H9 (cell line): ENCODE results near the gene ANKRD17. TPM values are rescaled to one million over a fixed set of nuclear protein-coding genes. Genes with fewer than 3 reads are reported as not detected.

ENCODE experiments used
- DNase-seq: peaks from one replicate; pipeline ENCODE4 v3.0.0-alpha.2; 2017
- H2AFZ ChIP-seq: one replicate; pipeline ENCODE4 v1.6.1; 2013; ENCODE audit warnings: mild to moderate bottlenecking, low read length, control low read depth, moderate library complexity
- H2AK5ac ChIP-seq: 2 replicates; pipeline ENCODE4 v1.6.1; 2013; ENCODE audit warnings: low read length, control low read depth, mixed read lengths; ENCODE audit not compliant: insufficient read length
- H2BK120ac ChIP-seq: one replicate; pipeline ENCODE4 v1.6.1; 2013; ENCODE audit warnings: low read depth, mild to moderate bottlenecking, low read length, control low read depth, inconsistent platforms; ENCODE audit not compliant: poor library complexity, severe bottlenecking
- H2BK12ac ChIP-seq: 2 replicates; pipeline ENCODE4 v1.6.1; 2013; ENCODE audit warnings: low read length, control low read depth, mixed read lengths, low read depth; ENCODE audit not compliant: insufficient read length
- H2BK15ac ChIP-seq: 2 replicates; pipeline ENCODE4 v1.6.1; 2013; ENCODE audit warnings: low read depth, low read length, control low read depth
- H2BK20ac ChIP-seq: one replicate; pipeline ENCODE4 v1.6.1; 2013; ENCODE audit warnings: low read depth, mild to moderate bottlenecking, low read length, control low read depth, inconsistent platforms; ENCODE audit not compliant: poor library complexity, severe bottlenecking
- H2BK5ac ChIP-seq: 2 replicates; pipeline ENCODE4 v1.6.1; 2013; ENCODE audit warnings: low read length, control low read depth, mixed read lengths; ENCODE audit not compliant: insufficient read length
- H3K14ac ChIP-seq: 2 replicates; pipeline ENCODE4 v1.6.1; 2013; ENCODE audit warnings: low read length, control low read depth; ENCODE audit not compliant: insufficient read depth
- H3K18ac ChIP-seq: 2 replicates; pipeline ENCODE4 v1.6.1; 2013; ENCODE audit warnings: low read depth, mild to moderate bottlenecking, mixed read lengths, low read length, control low read depth; ENCODE audit not compliant: insufficient read length
- H3K23ac ChIP-seq: 2 replicates; pipeline ENCODE4 v1.6.1; 2013; ENCODE audit warnings: low read length, control low read depth, mixed read lengths, low read depth; ENCODE audit not compliant: insufficient read length
- H3K23me2 ChIP-seq: 2 replicates; pipeline ENCODE4 v1.6.1; 2013; ENCODE audit warnings: low read depth, mild to moderate bottlenecking, mixed read lengths, low read length, control low read depth; ENCODE audit not compliant: insufficient read length, poor library complexity, severe bottlenecking
- H3K27ac ChIP-seq: 2 replicates; pipeline ENCODE4 v1.5.1; 2013; ENCODE audit warnings: low read length, control low read depth, mixed read lengths, low read depth; ENCODE audit not compliant: insufficient read length
- H3K27me3 ChIP-seq: 2 replicates; pipeline ENCODE4 v1.6.1; 2013; ENCODE audit warnings: low read length, control low read depth, inconsistent platforms; ENCODE audit not compliant: insufficient read depth
- H3K4ac ChIP-seq: 2 replicates; pipeline ENCODE4 v1.6.1; 2013; ENCODE audit warnings: low read depth, mild to moderate bottlenecking, control low read depth, inconsistent platforms, low read length, moderate library complexity
- H3K4me1 ChIP-seq: 2 replicates; pipeline ENCODE4 v1.6.1; 2013; ENCODE audit warnings: low read length, control low read depth, inconsistent platforms; ENCODE audit not compliant: insufficient read depth
- H3K4me2 ChIP-seq: 2 replicates; pipeline ENCODE4 v1.6.1; 2013; ENCODE audit warnings: low read length, control low read depth, mixed read lengths; ENCODE audit not compliant: insufficient read length, insufficient read depth
- H3K56ac ChIP-seq: 2 replicates; pipeline ENCODE4 v1.6.1; 2013; ENCODE audit warnings: low read depth, mild to moderate bottlenecking, mixed read lengths, low read length, control low read depth; ENCODE audit not compliant: insufficient read length
- H3K79me1 ChIP-seq: 2 replicates; pipeline ENCODE4 v1.6.1; 2013; ENCODE audit warnings: low read depth, mild to moderate bottlenecking, moderate library complexity, low read length, control low read depth, inconsistent platforms; ENCODE audit not compliant: insufficient read depth, poor library complexity, severe bottlenecking
- H3K79me2 ChIP-seq: 2 replicates; pipeline ENCODE4 v1.6.1; 2013; ENCODE audit warnings: low read length, control low read depth, inconsistent platforms; ENCODE audit not compliant: insufficient read depth
- H3K9ac ChIP-seq: 2 replicates; pipeline ENCODE4 v1.6.1; 2013; ENCODE audit warnings: low read length, control low read depth, mixed read lengths; ENCODE audit not compliant: insufficient read length; ENCODE audit errors: extremely low read depth
- H3K9me3 ChIP-seq: one replicate; pipeline ENCODE4 v1.6.1; 2013; ENCODE audit warnings: low read depth, low read length, inconsistent platforms; ENCODE audit not compliant: control insufficient read depth
- H3T11ph ChIP-seq: one replicate; pipeline ENCODE4 v1.6.1; 2013; ENCODE audit warnings: mild to moderate bottlenecking, low read length, control low read depth, inconsistent platforms
- H4K20me1 ChIP-seq: one replicate; pipeline ENCODE4 v1.6.1; 2013; ENCODE audit not compliant: control insufficient read depth, insufficient read length, insufficient read depth
- H4K5ac ChIP-seq: 2 replicates; pipeline ENCODE4 v1.6.1; 2013; ENCODE audit warnings: low read depth, mild to moderate bottlenecking, mixed read lengths, low read length, control low read depth; ENCODE audit not compliant: insufficient read length
- H4K8ac ChIP-seq: replicated peaks from 2 replicates; pipeline ENCODE4 v1.6.1; 2013; ENCODE audit warnings: low read length, control low read depth, mixed read lengths, low read depth; ENCODE audit not compliant: insufficient read length
- H4K91ac ChIP-seq: 2 replicates; pipeline ENCODE4 v1.6.1; 2013; ENCODE audit warnings: low read depth, mild to moderate bottlenecking, moderate library complexity, mixed read lengths, low read length, control low read depth; ENCODE audit not compliant: insufficient read length
- H3K27ac Mint-ChIP-seq, 3 experiments: 2 replicates in 2 of 3; 3 replicates in 1 of 3; pipeline ENCODE4 v1.8.0; 2020 to 2021; ENCODE audit warnings: mixed read lengths in 3 of 3, mild to moderate bottlenecking in 1 of 3, moderate library complexity in 1 of 3
- H3K27me3 Mint-ChIP-seq: 2 replicates; pipeline ENCODE4 v1.8.0; 2021; ENCODE audit warnings: low read depth, mild to moderate bottlenecking, moderate library complexity, mixed read lengths
- H3K36me3 Mint-ChIP-seq, 3 experiments: 2 replicates in 2 of 3; 3 replicates in 1 of 3; pipeline ENCODE4 v1.8.0; 2020 to 2021; ENCODE audit warnings: low read depth in 3 of 3, mixed read lengths in 3 of 3; ENCODE audit not compliant: insufficient read depth in 1 of 3
- H3K4me1 Mint-ChIP-seq, 2 experiments: 2 replicates each; pipeline ENCODE4 v1.8.0; 2020; ENCODE audit warnings: mixed read lengths in 2 of 2
- H3K4me3 Mint-ChIP-seq, 2 experiments: 2 replicates in 1 of 2; 3 replicates in 1 of 2; pipeline ENCODE4 v1.8.0; 2020 to 2021; ENCODE audit warnings: mild to moderate bottlenecking in 2 of 2, mixed read lengths in 2 of 2, moderate library complexity in 1 of 2
- H3K9me3 Mint-ChIP-seq, 2 experiments: 2 replicates in 1 of 2; 3 replicates in 1 of 2; pipeline ENCODE4 v1.8.0; 2020; ENCODE audit warnings: mild to moderate bottlenecking in 2 of 2, mixed read lengths in 2 of 2, moderate library complexity in 1 of 2
- WGBS: extraction: QIAGEN DNeasy Blood & Tissue Kit; methylation state at CpG from one replicate; pipeline ENCODE4 v1.1.7; 2013; ENCODE audit warnings: missing lambda C conversion rate, low lambda C conversion rate, mixed read lengths; ENCODE audit not compliant: insufficient read length; ENCODE audit errors: extremely low coverage; 5-methylcytosine and 5-hydroxymethylcytosine counted together
- total RNA-seq: library from RNA; stranded (reverse); gene quantifications from 2 replicates; pipeline ENCODE4 v1.2.1, GENCODE V29; 2021
- TF ChIP-seq, protein P1 (sequence below): fragments of 200-600 bp; sonication (generic); conservative IDR thresholded peaks from 3 replicates; pipeline ENCODE4 v1.8.0; 2021; ENCODE audit warnings: antibody characterized with exemption, mild to moderate bottlenecking

ANKRD17 gene
- total RNA-seq, 1 experiment from 2014 or later: 82.4 TPM

DNA sequence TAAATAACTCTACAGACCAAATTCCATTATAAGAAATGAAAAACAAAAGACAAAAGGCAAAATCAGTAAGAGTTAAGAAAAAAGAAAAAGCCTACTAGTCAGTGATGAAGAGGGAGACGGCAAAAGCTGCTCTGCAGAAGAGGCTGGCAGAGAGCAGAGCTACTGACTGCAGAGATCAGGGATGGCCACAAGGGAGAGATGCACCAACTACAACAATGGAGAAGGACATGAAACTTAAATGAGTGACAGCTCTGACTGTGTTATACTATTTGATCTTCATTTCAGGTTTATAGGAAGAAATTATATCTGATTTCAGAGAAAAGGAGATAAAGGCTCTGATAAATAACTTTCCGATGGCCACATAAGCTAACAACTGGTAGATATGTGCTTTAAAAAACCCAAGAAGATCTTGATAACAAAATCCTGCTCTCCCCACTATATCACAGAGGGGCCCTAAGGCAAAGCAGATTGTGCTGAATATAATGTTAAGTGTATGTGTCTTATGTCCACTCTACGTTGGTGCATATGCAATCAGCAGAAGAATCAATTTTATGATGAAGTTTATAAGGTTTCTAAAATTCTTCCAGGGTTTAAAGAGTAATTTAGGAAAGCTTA is 130.7 kb downstream of the ANKRD17 start:
- no peak for DNase-seq
- Histone ChIP-seq H3K18ac (no peak overlapping the region), H4K20me1 (no peaks in the 10 kb centered on the region), H3K23me2 (no peaks in the 10 kb centered on the region), H3K27me3 (no peaks in the 10 kb centered on the region), H4K8ac (no peak overlapping the region), H3T11ph (no peak overlapping the region), H3K4me1 (no peaks in the 10 kb centered on the region), H3K23ac (no peak overlapping the region), H3K79me1 (peaks cover 2% of the 10 kb centered on the region), H2AK5ac (no peak overlapping the region), H3K14ac (no peak overlapping the region), H4K91ac (no peak overlapping the region), H2BK12ac (no peak overlapping the region), H3K4me2 (no peak overlapping the region), H3K9me3 (no peaks in the 10 kb centered on the region), H2BK120ac (no peak overlapping the region), H2AFZ (no peak overlapping the region), H3K4ac (no peak overlapping the region), H3K27ac (no peak overlapping the region), H4K5ac (no peak overlapping the region), H2BK5ac (no peak overlapping the region), H3K56ac (no peak overlapping the region), H2BK20ac (no peak overlapping the region), H3K9ac (no peak overlapping the region), H3K79me2 (no peaks in the 10 kb centered on the region; the same call in 1 of the 2 replicates), H2BK15ac (no peak overlapping the region)
- Mint-ChIP-seq H3K27ac (no peak overlapping the region), H3K27me3 (no peaks in the 10 kb centered on the region), H3K36me3 (peaks cover 12 to 53% (median 38%) of the 10 kb centered on the region in 3 experiments), H3K4me3 (no peak overlapping the region), H3K4me1 (peaks cover 4 to 8% of the 10 kb centered on the region in 2 experiments; a peak in 3 of 4 replicates), H3K9me3 (no peaks in the 10 kb centered on the region)
- no CpG with 5 or more reads among the region's 3 CpGs for WGBS
- TF ChIP-seq, protein P1, sequence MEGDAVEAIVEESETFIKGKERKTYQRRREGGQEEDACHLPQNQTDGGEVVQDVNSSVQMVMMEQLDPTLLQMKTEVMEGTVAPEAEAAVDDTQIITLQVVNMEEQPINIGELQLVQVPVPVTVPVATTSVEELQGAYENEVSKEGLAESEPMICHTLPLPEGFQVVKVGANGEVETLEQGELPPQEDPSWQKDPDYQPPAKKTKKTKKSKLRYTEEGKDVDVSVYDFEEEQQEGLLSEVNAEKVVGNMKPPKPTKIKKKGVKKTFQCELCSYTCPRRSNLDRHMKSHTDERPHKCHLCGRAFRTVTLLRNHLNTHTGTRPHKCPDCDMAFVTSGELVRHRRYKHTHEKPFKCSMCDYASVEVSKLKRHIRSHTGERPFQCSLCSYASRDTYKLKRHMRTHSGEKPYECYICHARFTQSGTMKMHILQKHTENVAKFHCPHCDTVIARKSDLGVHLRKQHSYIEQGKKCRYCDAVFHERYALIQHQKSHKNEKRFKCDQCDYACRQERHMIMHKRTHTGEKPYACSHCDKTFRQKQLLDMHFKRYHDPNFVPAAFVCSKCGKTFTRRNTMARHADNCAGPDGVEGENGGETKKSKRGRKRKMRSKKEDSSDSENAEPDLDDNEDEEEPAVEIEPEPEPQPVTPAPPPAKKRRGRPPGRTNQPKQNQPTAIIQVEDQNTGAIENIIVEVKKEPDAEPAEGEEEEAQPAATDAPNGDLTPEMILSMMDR: peak; percentile 56
